Skeletal muscle tissue (tissue), 4 donors: ENCODE data around the gene DIAPH2. TPM values are rescaled to one million over a fixed set of nuclear protein-coding genes. Genes with fewer than 3 reads are reported as not detected.

ENCODE experiments used
- H3K27ac ChIP-seq: one replicate; pipeline ENCODE4 v1.7.0; 2013; ENCODE audit warnings: mild to moderate bottlenecking, low read depth, low read length, inconsistent platforms
- H3K27me3 ChIP-seq, 3 donors: one replicate each; pipeline ENCODE4 v1.7.0; 2013; ENCODE audit warnings: low read length in 3 of 3; ENCODE audit not compliant: control insufficient read depth in 3 of 3, insufficient read depth in 3 of 3
- H3K36me3 ChIP-seq, 3 donors: one replicate each; pipeline ENCODE4 v1.7.0; 2013; ENCODE audit warnings: low read length in 3 of 3; ENCODE audit not compliant: control insufficient read depth in 3 of 3, insufficient read depth in 3 of 3
- H3K4me1 ChIP-seq, 3 donors: one replicate each; pipeline ENCODE4 v1.7.0; 2013; ENCODE audit warnings: low read length in 3 of 3, mild to moderate bottlenecking in 3 of 3; ENCODE audit not compliant: control insufficient read depth in 3 of 3, insufficient read depth in 3 of 3
- H3K4me3 ChIP-seq, 3 donors: one replicate each; pipeline ENCODE4 v1.7.0; 2013; ENCODE audit warnings: low read length in 3 of 3
- H3K9ac ChIP-seq, 3 donors: one replicate each; pipeline ENCODE4 v1.7.0; 2013; ENCODE audit warnings: low read length in 3 of 3, mild to moderate bottlenecking in 3 of 3, moderate library complexity in 2 of 3, low read depth in 1 of 3
- H3K9me3 ChIP-seq, 3 donors: one replicate each; pipeline ENCODE4 v1.7.0; 2013; ENCODE audit warnings: low read length in 3 of 3; ENCODE audit not compliant: control insufficient read depth in 3 of 3
- total RNA-seq: library from RNA; depleted of rRNA; stranded (reverse); fragments of >200 nt; gene quantifications from one replicate; pipeline ENCODE4 v1.2.3, GENCODE V29; 2014
- donor health status: Osteomylitis.

Gene DIAPH2
- total RNA-seq, 1 donor from 2014 or later, result 12.0 TPM

DNA sequence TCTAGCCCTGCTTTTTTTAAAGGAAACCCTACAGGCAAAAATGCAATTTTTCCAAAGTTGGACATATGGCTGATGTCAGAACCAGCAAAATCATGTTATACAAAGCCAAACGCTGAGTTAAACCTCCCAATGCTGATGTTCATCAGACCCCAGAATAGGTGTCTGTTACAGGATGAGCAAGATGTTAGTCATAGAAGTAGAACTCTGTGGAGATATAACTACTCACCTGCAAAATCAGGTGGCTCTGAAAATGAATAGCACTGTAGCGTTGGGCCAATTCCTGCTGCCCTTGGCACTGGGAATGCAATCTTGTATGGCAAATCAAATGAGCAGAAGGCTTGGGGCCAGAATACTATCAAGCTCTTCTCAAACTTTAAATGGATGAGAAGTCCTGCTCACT is 833.1 kb downstream of the DIAPH2 start:
- Histone ChIP-seq H3K27me3 (no peaks in the 10 kb centered on the region), H3K9ac (no peak overlapping the region), H3K4me3 (no peak overlapping the region), H3K9me3 (no peaks in the 10 kb centered on the region), H3K4me1 (no peaks in the 10 kb centered on the region), H3K36me3 (no peaks in the 10 kb centered on the region), H3K27ac (no peak overlapping the region)

DNA sequence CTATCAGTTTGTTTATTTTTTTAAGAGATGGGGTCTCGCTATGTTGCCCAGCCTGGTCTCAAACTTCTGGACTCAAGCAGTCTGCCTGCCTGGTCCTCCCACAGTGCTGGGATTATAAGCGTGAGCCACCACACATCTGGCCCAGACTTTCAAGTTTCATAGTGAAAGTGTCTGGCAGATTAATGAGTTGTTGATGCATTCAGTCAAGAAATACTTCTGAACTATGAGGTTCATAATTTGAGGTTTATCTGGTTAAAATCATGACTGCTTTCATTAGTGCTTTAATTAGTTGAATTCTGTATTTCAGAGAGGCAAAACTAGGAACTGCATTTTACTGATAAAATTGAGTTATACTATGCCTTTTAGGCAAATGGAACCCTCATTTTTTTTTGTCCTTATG is 837.7 kb downstream of the DIAPH2 start:
- Histone ChIP-seq H3K9me3 (no peaks in the 10 kb centered on the region), H3K36me3 (no peaks in the 10 kb centered on the region), H3K4me1 (no peaks in the 10 kb centered on the region), H3K27me3 (no peaks in the 10 kb centered on the region), H3K9ac (no peak overlapping the region), H3K4me3 (no peak overlapping the region), H3K27ac (no peak overlapping the region)

DNA sequence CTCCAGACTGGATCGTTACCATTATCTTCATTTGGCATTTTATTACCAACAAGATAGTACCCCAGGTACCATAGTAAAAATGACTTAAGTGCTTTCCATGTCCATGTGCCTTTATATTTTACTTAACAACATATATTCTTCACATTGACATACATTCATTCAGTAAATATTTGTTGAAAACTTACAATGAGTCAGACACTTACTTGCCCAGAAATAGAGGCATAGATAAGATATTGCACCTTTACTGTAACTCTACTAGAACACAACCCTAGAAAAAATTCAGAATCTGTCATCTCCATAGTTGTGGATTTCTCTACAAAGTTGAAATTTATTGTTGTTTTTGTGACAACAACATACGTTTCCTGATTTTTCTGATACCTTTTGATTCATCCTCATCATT is 839.7 kb downstream of the DIAPH2 start:
- H3K27ac ChIP-seq, result no peak overlapping the region
- H3K9ac ChIP-seq, result no peak overlapping the region
- no peaks in the 10 kb centered on the region for H3K36me3 ChIP-seq
- no peaks in the 10 kb centered on the region for H3K27me3 ChIP-seq
- H3K4me1 ChIP-seq, result no peaks in the 10 kb centered on the region
- H3K9me3 ChIP-seq, result no peaks in the 10 kb centered on the region
- H3K4me3 ChIP-seq, result no peak overlapping the region

DNA sequence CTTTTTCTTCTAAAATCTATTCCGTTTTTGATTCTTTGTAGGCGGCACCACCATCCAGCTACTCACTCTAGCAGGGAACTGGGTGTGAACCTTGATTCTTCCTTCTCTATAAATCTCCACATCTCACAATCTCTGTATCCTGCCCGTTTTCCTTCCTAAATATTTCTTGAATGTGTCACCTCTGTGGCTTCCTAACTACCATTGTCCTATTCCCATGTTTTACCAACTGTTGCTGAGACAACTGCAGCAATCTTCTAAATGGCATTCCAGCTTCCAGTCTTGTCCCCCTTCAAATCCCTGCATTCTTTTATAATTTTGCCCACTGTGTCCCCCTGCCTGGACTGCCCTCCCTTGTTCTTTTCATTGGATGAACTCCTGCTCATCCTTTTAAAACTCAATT is 840.4 kb downstream of the DIAPH2 start:
- no peak overlapping the region for H3K27ac ChIP-seq
- H3K9ac ChIP-seq, result no peak overlapping the region
- H3K27me3 ChIP-seq, result no peaks in the 10 kb centered on the region
- no peaks in the 10 kb centered on the region for H3K36me3 ChIP-seq
- H3K4me3 ChIP-seq, result no peak overlapping the region
- no peaks in the 10 kb centered on the region for H3K9me3 ChIP-seq
- no peaks in the 10 kb centered on the region for H3K4me1 ChIP-seq

DNA sequence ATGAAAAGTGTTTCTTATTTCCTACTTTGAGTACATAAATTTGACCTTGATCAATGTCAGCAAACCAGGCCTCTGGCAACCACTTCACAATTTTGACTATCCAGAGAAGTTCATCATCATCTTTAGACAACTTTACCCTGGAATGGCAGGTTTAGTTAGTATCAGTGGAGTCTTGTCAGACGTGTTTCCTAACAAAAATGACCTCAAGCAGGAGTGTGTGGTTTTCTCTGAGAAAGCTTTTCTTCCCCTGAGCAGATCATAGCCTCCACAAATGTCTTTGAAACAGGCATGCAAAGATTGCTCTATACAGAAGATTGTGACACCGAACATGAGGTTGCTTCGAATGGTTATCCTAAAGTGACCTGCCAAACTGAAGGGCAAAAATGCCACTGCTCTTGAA is 841.3 kb downstream of the DIAPH2 start:
- H3K9me3 ChIP-seq, result peaks cover 0 to 4% (median 4%) of the 10 kb centered on the region in 3 donors
- H3K27me3 ChIP-seq, result no peaks in the 10 kb centered on the region
- H3K9ac ChIP-seq, result no peak overlapping the region
- H3K36me3 ChIP-seq, result no peaks in the 10 kb centered on the region
- H3K4me3 ChIP-seq, result no peak overlapping the region
- no peaks in the 10 kb centered on the region for H3K4me1 ChIP-seq
- H3K27ac ChIP-seq, result no peak overlapping the region

DNA sequence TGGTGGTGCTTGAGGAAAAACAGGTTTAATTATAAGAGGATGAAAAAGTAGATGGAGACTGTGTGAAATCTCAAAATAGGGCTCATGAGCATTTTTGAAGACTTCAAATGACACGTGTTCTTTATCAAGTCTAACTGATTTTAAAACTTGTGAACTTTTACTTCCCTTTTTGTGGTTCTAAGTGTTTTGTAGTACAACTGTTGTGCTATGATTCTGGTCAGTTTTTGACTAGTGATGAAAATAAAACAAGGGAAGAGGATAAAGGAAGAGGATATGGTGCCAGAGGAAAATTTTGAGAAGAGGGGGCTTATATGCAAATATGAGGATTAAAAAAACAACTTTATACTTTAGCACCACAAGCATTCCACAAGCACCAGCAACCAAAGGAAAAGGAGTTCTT is 843.1 kb downstream of the DIAPH2 start:
- no peaks in the 10 kb centered on the region for H3K27me3 ChIP-seq
- no peak overlapping the region for H3K4me3 ChIP-seq
- H3K9ac ChIP-seq, result no peak overlapping the region
- H3K4me1 ChIP-seq, result no peaks in the 10 kb centered on the region
- H3K9me3 ChIP-seq, result peaks cover 0 to 5% (median 4%) of the 10 kb centered on the region in 3 donors
- no peaks in the 10 kb centered on the region for H3K36me3 ChIP-seq
- H3K27ac ChIP-seq, result no peak overlapping the region

DNA sequence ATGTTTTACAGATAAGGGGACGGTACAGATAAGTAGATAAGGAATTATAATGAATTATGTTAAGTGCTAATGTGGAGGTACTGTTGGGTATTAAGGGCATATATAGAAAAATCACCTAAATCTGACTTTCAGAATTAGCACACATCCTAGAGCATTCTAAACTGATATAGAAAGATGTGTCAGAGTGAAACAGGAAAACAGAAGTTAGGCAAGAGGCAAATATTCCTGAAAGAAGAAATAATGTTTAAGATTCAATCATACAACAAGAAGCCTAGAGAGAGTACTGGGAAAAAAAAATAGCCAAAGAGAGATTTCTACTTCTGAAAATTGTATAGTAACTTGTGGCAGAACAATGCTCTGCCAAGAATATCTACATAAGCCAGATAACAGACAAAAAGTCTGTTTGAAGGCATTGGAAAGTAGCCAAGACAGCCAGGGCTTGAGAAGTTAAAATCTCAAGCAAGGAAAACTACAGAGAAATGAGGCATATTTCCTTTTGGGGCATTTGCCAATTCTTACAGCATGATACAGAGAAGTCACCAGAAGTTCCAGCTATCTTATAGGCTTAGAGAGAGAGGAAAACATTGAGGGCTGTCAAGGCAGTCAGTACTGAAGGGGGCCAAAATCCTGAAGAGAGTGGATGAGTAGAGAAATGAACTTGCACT is 845.0 kb downstream of the DIAPH2 start:
- no peak overlapping the region for H3K4me3 ChIP-seq
- no peaks in the 10 kb centered on the region for H3K36me3 ChIP-seq
- H3K9ac ChIP-seq, result no peak overlapping the region
- H3K27ac ChIP-seq, result no peak overlapping the region
- H3K4me1 ChIP-seq, result no peaks in the 10 kb centered on the region
- H3K9me3 ChIP-seq, result peaks cover 0 to 5% (median 4%) of the 10 kb centered on the region in 3 donors
- no peaks in the 10 kb centered on the region for H3K27me3 ChIP-seq

DNA sequence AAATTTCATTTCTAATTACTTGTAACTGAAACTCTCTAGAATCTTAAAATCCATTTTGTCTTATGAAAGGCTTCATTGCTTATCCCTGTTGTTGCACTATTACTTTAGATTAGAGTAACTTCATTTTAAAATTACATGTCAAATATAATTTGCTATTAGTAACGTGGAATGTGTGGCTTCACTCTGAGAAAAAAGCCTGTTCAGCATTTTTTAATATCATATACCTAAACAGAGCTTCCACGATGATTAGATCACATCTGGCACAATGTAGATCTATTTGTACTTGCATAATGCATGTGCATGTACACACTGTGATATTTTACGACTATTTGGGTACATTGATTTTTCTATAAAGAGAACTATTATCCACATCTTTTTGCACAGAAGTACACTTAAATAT is 847.2 kb downstream of the DIAPH2 start:
- no peaks in the 10 kb centered on the region for H3K27me3 ChIP-seq
- H3K9ac ChIP-seq, result no peak overlapping the region
- H3K9me3 ChIP-seq, result peaks cover 0 to 5% (median 4%) of the 10 kb centered on the region in 3 donors
- no peak overlapping the region for H3K4me3 ChIP-seq
- H3K36me3 ChIP-seq, result no peaks in the 10 kb centered on the region
- H3K4me1 ChIP-seq, result no peaks in the 10 kb centered on the region
- H3K27ac ChIP-seq, result no peak overlapping the region

DNA sequence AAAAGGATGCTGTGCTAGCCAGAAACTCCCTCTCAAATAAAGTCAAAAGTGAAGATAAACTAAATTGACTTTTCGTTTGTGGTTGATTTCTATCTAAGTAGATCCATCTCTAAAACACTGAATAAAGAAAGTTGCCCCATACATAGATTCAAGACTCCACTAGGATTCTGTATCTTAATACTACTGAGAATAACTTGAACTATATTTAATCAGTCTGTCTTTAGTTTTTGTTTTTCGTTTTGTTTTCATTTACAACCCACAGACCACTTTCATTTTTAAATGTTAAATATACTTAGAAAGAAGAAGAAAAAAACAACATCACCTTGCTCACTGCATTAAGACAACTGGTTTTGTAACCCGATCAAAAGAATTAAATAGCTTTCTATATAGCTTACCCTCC is 854.1 kb downstream of the DIAPH2 start:
- Histone ChIP-seq H3K36me3 (no peaks in the 10 kb centered on the region), H3K9ac (no peak overlapping the region), H3K4me3 (no peak overlapping the region), H3K27ac (no peak overlapping the region), H3K9me3 (no peaks in the 10 kb centered on the region), H3K4me1 (no peaks in the 10 kb centered on the region), H3K27me3 (no peaks in the 10 kb centered on the region)

DNA sequence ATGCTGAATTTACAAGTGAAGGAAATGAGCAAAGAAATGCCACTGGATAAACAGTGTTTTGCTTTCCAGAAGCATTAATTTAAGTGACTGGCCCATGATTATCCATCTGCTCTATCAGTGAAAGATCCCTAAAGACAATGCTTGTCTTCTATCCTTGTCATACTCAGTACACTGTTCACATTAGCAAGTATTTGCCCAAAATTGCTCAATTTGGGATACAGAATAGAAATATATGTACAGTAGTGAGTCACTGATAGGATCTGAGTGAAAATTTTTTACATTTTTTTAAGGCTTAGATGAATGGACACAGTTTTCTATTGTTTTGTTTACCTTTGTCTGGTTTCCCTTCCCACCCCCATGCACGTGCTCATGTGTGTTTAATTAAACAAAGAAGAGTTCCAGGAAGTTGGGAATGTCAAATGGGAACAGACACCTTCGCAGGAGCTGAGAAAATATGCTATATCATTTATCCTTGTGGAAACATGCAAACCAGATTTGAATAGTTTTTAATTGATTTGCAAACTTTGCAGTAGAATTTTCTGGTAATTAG is 855.4 kb downstream of the DIAPH2 start:
- H3K36me3 ChIP-seq, result no peaks in the 10 kb centered on the region
- no peaks in the 10 kb centered on the region for H3K4me1 ChIP-seq

More for the DNA sequence above, 855.4 kb downstream of the DIAPH2 start:
- Histone ChIP-seq H3K4me3 (no peak overlapping the region), H3K9ac (no peak overlapping the region), H3K27ac (no peak overlapping the region), H3K9me3 (no peaks in the 10 kb centered on the region), H3K27me3 (no peaks in the 10 kb centered on the region)
